Measurements from ENCODE around the gene GPR39.

The GPR39 gene

GRCh38 chr2:132608311-132608710 is 191.7 kb downstream of the GPR39 start:
- Histone ChIP-seq H3K27ac (ENCODE audit: low read depth, low read length) (no peak overlapping the region), H3F3A (ENCODE audit: control insufficient read depth, insufficient read depth) (no peaks in the 10 kb centered on the region), H3K27me3 (ENCODE audit: control insufficient read depth, low read length) (no peaks in the 10 kb centered on the region), H4K20me1 (ENCODE audit: control insufficient read depth, insufficient read depth, low read depth, low read length) (no peaks in the 10 kb centered on the region), H3K9me3 (ENCODE audit: control insufficient read depth, insufficient read depth, low read length) (no peaks in the 10 kb centered on the region), H3K9me2 (replicated peaks; ENCODE audit: control insufficient read depth, low read length) (no peaks in the 10 kb centered on the region), H3K4me1 (ENCODE audit: control insufficient read depth, low read length) (no peaks in the 10 kb centered on the region), H3K4me3 (ENCODE audit: low read length) (no peak overlapping the region), H3K4me2 (ENCODE audit: low read length) (no peak overlapping the region), H3K36me3 (ENCODE audit: control insufficient read depth, low read length) (no peaks in the 10 kb centered on the region), H3K79me2 (ENCODE audit: control insufficient read depth, low read length) (no peaks in the 10 kb centered on the region)
- TF ChIP-seq CTCF (IDR thresholded peaks at IDR 0.05; ENCODE audit: low read depth, low read length, poor library complexity, severe bottlenecking) = no peak
- no peak for TF ChIP-seq EZH2phosphoT487 (IDR thresholded peaks at IDR 0.05; ENCODE audit: borderline replicate concordance, low read length)

DNA sequence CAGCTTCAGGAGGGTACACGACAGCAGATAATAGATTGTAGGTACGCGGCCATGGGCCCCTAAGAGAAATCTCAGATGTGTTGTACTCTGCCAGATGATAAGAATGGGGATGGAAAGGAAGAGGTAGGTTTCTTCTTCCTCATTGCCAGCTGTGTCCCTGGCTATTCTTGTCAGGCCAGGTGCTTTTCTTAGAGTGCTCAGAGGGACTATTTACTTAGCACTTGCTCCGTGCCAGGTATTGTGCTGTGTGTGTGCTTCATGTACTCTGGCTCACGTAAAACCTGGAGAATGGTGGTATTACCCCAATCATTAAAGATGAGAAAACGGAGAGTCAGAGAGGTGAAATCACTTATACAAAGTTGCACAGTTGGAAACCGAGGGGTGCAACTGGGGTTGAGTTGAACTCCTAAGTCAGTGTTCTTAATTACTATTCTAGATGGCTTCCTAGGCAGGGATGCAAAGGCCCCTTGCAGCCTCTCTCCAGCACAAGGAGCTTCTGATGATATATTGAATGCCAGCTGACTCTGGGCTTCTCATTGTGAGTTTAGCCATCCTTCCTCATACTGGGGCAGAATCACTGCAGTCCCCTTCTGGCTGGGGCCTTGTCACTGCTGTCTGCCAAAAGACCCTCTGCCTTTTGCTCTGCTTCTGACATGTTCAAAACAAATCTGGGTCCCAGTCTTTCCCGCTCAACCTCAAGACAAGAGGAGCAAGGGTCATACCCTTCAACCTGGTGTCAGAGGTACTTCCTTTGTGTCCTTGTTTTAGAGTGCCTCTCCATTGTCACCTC is 192.7 kb downstream of the GPR39 start:
- H3F3A ChIP-seq (ENCODE audit: control insufficient read depth, insufficient read depth) = no peaks in the 10 kb centered on the region
- H3K79me2 ChIP-seq (ENCODE audit: control insufficient read depth, low read length) = no peaks in the 10 kb centered on the region
- H3K9me2 ChIP-seq (replicated peaks; ENCODE audit: control insufficient read depth, low read length) = no peaks in the 10 kb centered on the region
- H3K4me1 ChIP-seq (ENCODE audit: control insufficient read depth, low read length) = no peaks in the 10 kb centered on the region
- H3K4me2 ChIP-seq (ENCODE audit: low read length) = no peak overlapping the region
- H3K36me3 ChIP-seq (ENCODE audit: control insufficient read depth, low read length) = no peaks in the 10 kb centered on the region
- H3K27me3 ChIP-seq (ENCODE audit: control insufficient read depth, low read length) = no peaks in the 10 kb centered on the region
- H3K27ac ChIP-seq (ENCODE audit: low read depth, low read length) = no peak overlapping the region
- H3K9me3 ChIP-seq (ENCODE audit: control insufficient read depth, insufficient read depth, low read length) = no peaks in the 10 kb centered on the region
- no peaks in the 10 kb centered on the region for H4K20me1 ChIP-seq (ENCODE audit: control insufficient read depth, insufficient read depth, low read depth, low read length)
- no peak for TF ChIP-seq EZH2phosphoT487 (IDR thresholded peaks at IDR 0.05; ENCODE audit: borderline replicate concordance, low read length)
- TF ChIP-seq CTCF (IDR thresholded peaks at IDR 0.05; ENCODE audit: low read depth, low read length, poor library complexity, severe bottlenecking) = no peak
- H3K4me3 ChIP-seq (ENCODE audit: low read length) = no peak overlapping the region

DNA sequence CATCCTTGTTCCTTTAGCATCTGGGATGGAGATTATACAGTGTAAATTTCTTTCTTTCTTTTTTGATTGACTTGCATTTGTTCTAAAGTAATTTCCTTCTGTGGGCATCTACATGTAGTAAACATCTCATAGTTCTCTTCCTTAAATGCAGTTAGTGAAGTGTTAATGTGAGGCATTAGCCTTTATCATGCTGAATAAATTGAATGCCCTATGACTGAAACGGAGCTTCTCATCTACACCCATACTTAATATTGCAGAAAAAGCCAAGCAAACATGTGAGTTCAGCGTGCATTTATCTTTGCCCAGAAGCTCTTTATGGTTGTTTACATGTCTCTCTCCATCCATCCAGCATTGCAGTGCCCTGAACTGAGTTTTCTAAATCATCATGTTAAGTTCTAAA is 195.1 kb downstream of the GPR39 start:
- TF ChIP-seq EZH2phosphoT487 (IDR thresholded peaks at IDR 0.05; ENCODE audit: borderline replicate concordance, low read length) (no peak), CTCF (IDR thresholded peaks at IDR 0.05; ENCODE audit: low read depth, low read length, poor library complexity, severe bottlenecking) (no peak)

More for the DNA sequence above, 195.1 kb downstream of the GPR39 start:
- Histone ChIP-seq H3K27ac (ENCODE audit: low read depth, low read length) (no peak overlapping the region), H3K9me3 (ENCODE audit: control insufficient read depth, insufficient read depth, low read length) (no peaks in the 10 kb centered on the region), H3K4me2 (ENCODE audit: low read length) (no peak overlapping the region), H3K79me2 (ENCODE audit: control insufficient read depth, low read length) (no peaks in the 10 kb centered on the region), H3K4me3 (ENCODE audit: low read length) (no peak overlapping the region), H3K36me3 (ENCODE audit: control insufficient read depth, low read length) (no peaks in the 10 kb centered on the region), H3F3A (ENCODE audit: control insufficient read depth, insufficient read depth) (no peaks in the 10 kb centered on the region), H3K27me3 (ENCODE audit: control insufficient read depth, low read length) (no peaks in the 10 kb centered on the region), H3K9me2 (replicated peaks; ENCODE audit: control insufficient read depth, low read length) (no peaks in the 10 kb centered on the region), H4K20me1 (ENCODE audit: control insufficient read depth, insufficient read depth, low read depth, low read length) (no peaks in the 10 kb centered on the region), H3K4me1 (ENCODE audit: control insufficient read depth, low read length) (no peaks in the 10 kb centered on the region)
